A673 (cell line): ENCODE results near the gene PPRC1. TPM values are rescaled to one million over a fixed set of nuclear protein-coding genes. Genes with fewer than 3 reads are reported as not detected.

ENCODE experiments used
- BruUV-seq: library from RNA; stranded (reverse); fragments of 400-500 nt; replicated peaks from 2 replicates; lab custom pipeline; 2021; lab: Mats Ljungman, UMichigan
- CTCF ChIA-PET: fragments of 300-600 bp; sonication (Branson Sonifier 250); formaldehyde crosslinking; loops from one replicate; lab custom pipeline; 2022; ENCODE audit warnings: antibody characterized with exemption; lab: Charles Lee
- POLR2A ChIA-PET: fragments of 300-600 bp; sonication (Branson Sonifier 250); formaldehyde crosslinking; loops from one replicate; lab custom pipeline; 2022; ENCODE audit warnings: antibody characterized with exemption; ENCODE audit not compliant: low non-redundant PET; lab: Charles Lee
- DNase-seq: peaks from one replicate; pipeline ENCODE4 v3.0.0-alpha.2; 2015; ENCODE audit warnings: low spot score
- H3K27ac ChIP-seq: fragments of 200-600 bp; sonication (generic); 2 replicates; pipeline ENCODE4 v1.5.1; 2016; ENCODE audit warnings: mixed run types, low read depth, mild to moderate bottlenecking, mixed read lengths, antibody characterized with exemption, low read length; ENCODE audit not compliant: poor library complexity, severe bottlenecking
- H3K27me3 ChIP-seq: fragments of 200-600 bp; sonication (generic); replicated peaks from 2 replicates; pipeline ENCODE4 v1.6.1; 2017; ENCODE audit warnings: mixed run types, low read depth, mild to moderate bottlenecking, mixed read lengths, antibody characterized with exemption, low read length; ENCODE audit not compliant: insufficient read depth, poor library complexity
- H3K36me3 ChIP-seq: fragments of 200-600 bp; sonication (generic); 2 replicates; pipeline ENCODE4 v1.6.1; 2016; ENCODE audit warnings: mixed run types, mild to moderate bottlenecking, mixed read lengths, antibody characterized with exemption, low read length; ENCODE audit not compliant: insufficient read depth, poor library complexity, severe bottlenecking
- H3K4me1 ChIP-seq: fragments of 200-600 bp; sonication (generic); 2 replicates; pipeline ENCODE4 v1.6.1; 2017; ENCODE audit warnings: mixed run types, mild to moderate bottlenecking, mixed read lengths, antibody characterized with exemption, low read length; ENCODE audit not compliant: insufficient read depth, poor library complexity, severe bottlenecking
- H3K4me3 ChIP-seq: fragments of 200-600 bp; sonication (generic); 2 replicates; pipeline ENCODE4 v1.5.1; 2016; ENCODE audit warnings: low read depth, mixed run types, mild to moderate bottlenecking, mixed read lengths, low read length; ENCODE audit not compliant: poor library complexity, severe bottlenecking
- H3K9me3 ChIP-seq: fragments of 200-600 bp; sonication (generic); 2 replicates; pipeline ENCODE4 v1.6.1; 2016; ENCODE audit warnings: mixed run types, low read depth, mild to moderate bottlenecking, mixed read lengths, antibody characterized with exemption, low read length; ENCODE audit not compliant: poor library complexity, severe bottlenecking
- CTCF ChIP-seq: fragments of 300-800, 200-600 bp; sonication (generic); conservative IDR thresholded peaks from 2 replicates; pipeline ENCODE4 v1.5.1; 2017; ENCODE audit warnings: low read depth, mild to moderate bottlenecking, antibody characterized with exemption, low read length, moderate library complexity, mixed read lengths
- EZH2 ChIP-seq: fragments of 200-600 bp; sonication (generic); IDR thresholded peaks from 2 replicates; pipeline ENCODE4 v1.6.1; 2017; ENCODE audit warnings: borderline replicate concordance, low read depth, mild to moderate bottlenecking, mixed read lengths, antibody characterized with exemption, low read length; ENCODE audit not compliant: poor library complexity, severe bottlenecking
- intact Hi-C: fragments of 100-400 bp; cut with micrococcal nuclease; formaldehyde crosslinking; loops from one replicate; pipeline ENCODE4 v1.10.0; 2022; ENCODE audit not compliant: unreplicated experiment
- total RNA-seq: library from RNA; stranded (reverse); gene quantifications from 2 replicates; pipeline ENCODE4 v1.2.3, GENCODE V29; 2021

The PPRC1 gene
- total RNA-seq, 1 experiment from 2014 or later, result 103 TPM

GRCh38 chr10:102085336-102085735 lies 47.5 kb upstream of the PPRC1 start:
- Histone ChIP-seq H3K36me3 (no peaks in the 10 kb centered on the region), H3K4me1 (no peaks in the 10 kb centered on the region), H3K27me3 (no peaks in the 10 kb centered on the region), H3K27ac (no peak overlapping the region), H3K4me3 (no peak overlapping the region), H3K9me3 (no peaks in the 10 kb centered on the region)
- no peak for DNase-seq
- ChIA-PET CTCF (no interaction called here), POLR2A (no interaction called here)
- no TSS peak for BruUV-seq
- intact Hi-C loops, result no loop called here
- no peak for TF ChIP-seq CTCF
- TF ChIP-seq EZH2, result no peak

- CTCF ChIA-PET, result no interaction called here
- Histone ChIP-seq H3K27me3 (no peaks in the 10 kb centered on the region), H3K36me3 (no peaks in the 10 kb centered on the region), H3K4me3 (no peak overlapping the region), H3K9me3 (no peaks in the 10 kb centered on the region), H3K27ac (no peak overlapping the region), H3K4me1 (no peaks in the 10 kb centered on the region)
- TF ChIP-seq EZH2 (no peak), CTCF (no peak)
- intact Hi-C loops, result no loop called here
- POLR2A ChIA-PET, result interaction anchor here (0.7 kb wide), 1 partner anchor 196 kb away, joined by 4 read pairs; no protein-coding TSS in a partner anchor
- no peak for DNase-seq
- no TSS peak for BruUV-seq
Measured at GRCh38 chr10:102086196-102086595, 46.6 kb upstream of the PPRC1 start.

GRCh38 chr10:102090772-102091171 lies 42.1 kb upstream of the PPRC1 start:
- intact Hi-C loops, result no loop called here
- no peaks in the 10 kb centered on the region for H3K9me3 ChIP-seq
- BruUV-seq, result no TSS peak
- ChIA-PET CTCF (no interaction called here), POLR2A (no interaction called here)
- no peak overlapping the region for H3K4me3 ChIP-seq
- no peak for TF ChIP-seq CTCF
- no peak for TF ChIP-seq EZH2
- no peak for DNase-seq
- no peak overlapping the region for H3K27ac ChIP-seq
- no peaks in the 10 kb centered on the region for H3K4me1 ChIP-seq
- no peaks in the 10 kb centered on the region for H3K36me3 ChIP-seq
- no peaks in the 10 kb centered on the region for H3K27me3 ChIP-seq
